CD4-positive, alpha-beta T cell (primary cell): ENCODE data around the gene LAPTM5. TPM values are rescaled to one million over a fixed set of nuclear protein-coding genes. Genes with fewer than 3 reads are reported as not detected.

Source experiments
- ATAC-seq: fragments of 200-7000 bp; cut with Tn5 transposase; one replicate; pipeline ENCODE4 v1.10.0; 2022; ENCODE audit warnings: mild to moderate bottlenecking; ENCODE audit not compliant: poor library complexity
- CTCF ChIA-PET: fragments of 350-600 bp; sonication (Branson Sonifier 250); formaldehyde crosslinking; loops from one replicate; lab custom pipeline; 2021; ENCODE audit warnings: antibody characterized with exemption, inconsistent platforms; lab: Charles Lee
- POLR2A ChIA-PET: fragments of 350-600 bp; sonication (Branson Sonifier 250); formaldehyde crosslinking; loops from one replicate; lab custom pipeline; 2021; ENCODE audit warnings: antibody characterized with exemption, inconsistent platforms; lab: Charles Lee
- DNase-seq, 14 experiments: peaks; one replicate each; pipeline ENCODE4 v3.0.0-alpha.2; 2013 to 2020; ENCODE audit warnings: mixed read lengths in 2 of 14
- H3K27ac ChIP-seq, 2 donors: one replicate each; pipeline versions ENCODE4 v1.5.1 to v1.7.0; 2013; ENCODE audit warnings: low read length in 2 of 2, low read depth in 1 of 2, mild to moderate bottlenecking in 1 of 2
- H3K27me3 ChIP-seq, 2 experiments: 1 replicate in 1 of 2; 2 replicates in 1 of 2; pipeline versions ENCODE4 v1.6.1 to v1.7.0; 2013; ENCODE audit warnings: low read length in 2 of 2, control low read depth in 1 of 2, mild to moderate bottlenecking in 1 of 2, moderate library complexity in 1 of 2; ENCODE audit not compliant: insufficient read depth in 2 of 2, control insufficient read depth in 1 of 2
- H3K36me3 ChIP-seq: one replicate; pipeline ENCODE4 v1.6.1; 2013; ENCODE audit warnings: low read length, control low read depth; ENCODE audit not compliant: insufficient read depth
- H3K4me1 ChIP-seq: one replicate; pipeline ENCODE4 v1.6.1; 2013; ENCODE audit warnings: low read length, control low read depth; ENCODE audit not compliant: insufficient read depth
- H3K4me3 ChIP-seq: one replicate; pipeline ENCODE4 v1.5.1; 2013; ENCODE audit warnings: mild to moderate bottlenecking, low read length, moderate library complexity
- H3K9me3 ChIP-seq, 2 experiments: 1 replicate in 1 of 2; 2 replicates in 1 of 2; pipeline versions ENCODE4 v1.6.1 to v1.7.0; 2013; ENCODE audit warnings: low read length in 2 of 2, mild to moderate bottlenecking in 2 of 2, control low read depth in 1 of 2, moderate library complexity in 1 of 2; ENCODE audit not compliant: control insufficient read depth in 1 of 2, insufficient read depth in 1 of 2
- H3K27ac Mint-ChIP-seq: one replicate; pipeline ENCODE4 v1.8.0; 2020; ENCODE audit warnings: mixed read lengths
- H3K27me3 Mint-ChIP-seq: one replicate; pipeline ENCODE4 v1.8.0; 2021; ENCODE audit warnings: mixed read lengths
- H3K36me3 Mint-ChIP-seq: one replicate; pipeline ENCODE4 v1.8.0; 2021; ENCODE audit warnings: low read depth, mixed read lengths
- H3K4me1 Mint-ChIP-seq: one replicate; pipeline ENCODE4 v1.8.0; 2021; ENCODE audit warnings: low read depth, mixed read lengths
- H3K4me3 Mint-ChIP-seq: one replicate; pipeline ENCODE4 v1.8.0; 2020; ENCODE audit warnings: mild to moderate bottlenecking, mixed read lengths
- H3K9me3 Mint-ChIP-seq: one replicate; pipeline ENCODE4 v1.8.0; 2020; ENCODE audit warnings: mixed read lengths
- intact Hi-C, 2 experiments: fragments of 100-400 bp; cut with DNase I in 1 of 2; cut with micrococcal nuclease in 1 of 2; formaldehyde crosslinking; loops; one replicate each; pipeline versions ENCODE4 v1.15.1 to v1.9.0; 2023 to 2025; cut with DNase I, micrococcal nuclease
- total RNA-seq, 174 experiments: library from RNA in 2 of 174; stranded (reverse) in 2 of 174; gene quantifications; one replicate each; pipeline ENCODE4 v1.2.3 and lab custom pipeline; 2021 to 2026
- TF ChIP-seq, protein P1 (sequence below): fragments of 200-600 bp; IDR thresholded peaks from one replicate; pipeline ENCODE4 v1.8.0; 2022; ENCODE audit warnings: antibody characterized with exemption, mild to moderate bottlenecking

LAPTM5 gene
- total RNA-seq, 2 experiments from 2014 or later: 625 to 642 TPM

DNA sequence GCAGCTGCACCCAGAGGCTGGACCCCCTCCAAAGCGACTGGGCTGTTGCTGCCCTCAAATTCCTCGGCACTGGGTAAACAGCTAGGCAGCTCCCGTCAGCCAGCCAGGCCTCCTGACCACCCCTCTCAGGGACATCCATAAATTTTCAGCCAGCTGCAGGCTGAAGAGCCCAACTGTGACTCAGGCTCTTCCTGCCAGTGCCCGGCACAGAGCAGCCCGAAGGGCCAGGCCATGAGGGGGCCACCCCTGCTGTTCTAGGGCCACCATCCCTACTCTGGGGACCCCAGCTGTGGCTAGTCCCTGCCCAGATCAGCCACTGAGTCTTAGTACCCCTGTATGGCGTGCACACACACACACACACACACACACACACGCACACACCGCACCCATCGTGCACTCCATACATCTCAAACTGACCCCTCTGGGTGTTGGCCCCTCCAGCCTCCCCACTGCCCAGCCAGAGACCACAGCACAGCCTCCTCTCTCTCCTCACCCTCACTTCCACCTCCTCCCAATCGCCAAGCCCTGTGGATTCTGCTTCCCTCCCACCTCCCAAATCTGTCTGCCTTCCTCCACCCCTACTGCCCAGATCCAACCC lies 6.2 kb upstream of the LAPTM5 start:
- CTCF ChIA-PET: interaction anchor here (0.6 to 0.9 kb wide), 2 partner anchors 20 to 31 kb away, joined by 3 read pairs; no protein-coding TSS in a partner anchor
- POLR2A ChIA-PET: interaction anchor here (13.4 kb wide), 1 partner anchor 17 kb away, joined by 457 read pairs; no protein-coding TSS in a partner anchor

DNA sequence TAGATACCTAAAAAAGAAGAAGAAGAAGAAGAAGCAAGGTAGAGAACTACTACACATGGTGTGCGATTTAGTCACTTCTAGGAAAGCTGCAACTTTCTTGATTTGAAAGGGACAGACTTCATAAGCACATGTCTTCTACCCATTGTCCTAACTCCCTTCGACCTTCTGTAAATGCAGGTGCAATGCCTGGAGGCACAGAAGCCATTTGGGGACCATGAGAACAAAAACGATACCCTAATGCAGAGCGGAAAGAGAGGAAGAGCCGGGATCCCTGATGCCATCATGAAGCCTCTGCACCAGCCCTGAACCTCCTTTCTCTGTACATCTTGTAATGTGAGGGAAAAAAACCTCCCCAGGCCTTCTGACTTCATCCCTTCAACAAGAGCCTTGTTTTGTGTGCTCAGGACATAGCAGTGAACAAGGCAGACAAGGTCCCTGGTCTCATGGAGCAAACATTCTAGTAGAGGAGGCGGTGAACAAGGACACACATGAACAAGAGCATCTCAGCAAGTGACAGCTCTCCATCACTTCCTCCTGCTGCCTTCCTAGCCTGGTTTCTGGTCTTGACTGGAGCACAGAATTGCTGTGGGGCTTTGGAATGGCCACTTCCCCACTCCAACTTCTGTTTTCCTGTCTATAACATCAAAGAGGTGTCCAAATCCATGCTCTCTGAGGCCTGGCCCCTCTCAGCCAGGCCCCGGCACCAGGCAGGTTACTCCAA lies 5.5 kb upstream of the LAPTM5 start:
- H3K36me3 ChIP-seq: no peaks in the 10 kb centered on the region
- Mint-ChIP-seq H3K27me3 (no peaks in the 10 kb centered on the region), H3K9me3 (no peaks in the 10 kb centered on the region), H3K4me3 (peak overlapping the region; percentile 46), H3K36me3 (no peaks in the 10 kb centered on the region), H3K4me1 (peaks cover 83% of the 10 kb centered on the region), H3K27ac (peak overlapping the region; percentile 66)
- TF ChIP-seq, protein P1, sequence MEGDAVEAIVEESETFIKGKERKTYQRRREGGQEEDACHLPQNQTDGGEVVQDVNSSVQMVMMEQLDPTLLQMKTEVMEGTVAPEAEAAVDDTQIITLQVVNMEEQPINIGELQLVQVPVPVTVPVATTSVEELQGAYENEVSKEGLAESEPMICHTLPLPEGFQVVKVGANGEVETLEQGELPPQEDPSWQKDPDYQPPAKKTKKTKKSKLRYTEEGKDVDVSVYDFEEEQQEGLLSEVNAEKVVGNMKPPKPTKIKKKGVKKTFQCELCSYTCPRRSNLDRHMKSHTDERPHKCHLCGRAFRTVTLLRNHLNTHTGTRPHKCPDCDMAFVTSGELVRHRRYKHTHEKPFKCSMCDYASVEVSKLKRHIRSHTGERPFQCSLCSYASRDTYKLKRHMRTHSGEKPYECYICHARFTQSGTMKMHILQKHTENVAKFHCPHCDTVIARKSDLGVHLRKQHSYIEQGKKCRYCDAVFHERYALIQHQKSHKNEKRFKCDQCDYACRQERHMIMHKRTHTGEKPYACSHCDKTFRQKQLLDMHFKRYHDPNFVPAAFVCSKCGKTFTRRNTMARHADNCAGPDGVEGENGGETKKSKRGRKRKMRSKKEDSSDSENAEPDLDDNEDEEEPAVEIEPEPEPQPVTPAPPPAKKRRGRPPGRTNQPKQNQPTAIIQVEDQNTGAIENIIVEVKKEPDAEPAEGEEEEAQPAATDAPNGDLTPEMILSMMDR: no peak
- H3K27me3 ChIP-seq: no peaks in the 10 kb centered on the region
- no peak for ATAC-seq
- no peaks in the 10 kb centered on the region for H3K9me3 ChIP-seq
- DNase-seq: no peak
- H3K4me3 ChIP-seq: no peak overlapping the region
- H3K4me1 ChIP-seq: peaks cover 66% of the 10 kb centered on the region
- intact Hi-C loops: no loop called here
- CTCF ChIA-PET: interaction anchor here (0.6 to 5.2 kb wide), 5 partner anchors 16 to 44 kb away, joined by 3 to 47 read pairs (median 3); no protein-coding TSS in a partner anchor
- H3K27ac ChIP-seq: peak overlapping the region in 1 of 2 donors; percentile 36
- POLR2A ChIA-PET: interaction anchor here (1.2 to 13.4 kb wide), 2 partner anchors 16 to 17 kb away, joined by 4 to 457 read pairs; no protein-coding TSS in a partner anchor

More for the DNA sequence above, 6.2 kb upstream of the LAPTM5 start:
- no peak overlapping the region for H3K4me3 Mint-ChIP-seq
- DNase-seq: no peak
- Histone ChIP-seq H3K9me3 (no peaks in the 10 kb centered on the region), H3K27me3 (no peaks in the 10 kb centered on the region), H3K4me1 (peaks cover 59% of the 10 kb centered on the region), H3K36me3 (no peaks in the 10 kb centered on the region), H3K4me3 (no peak overlapping the region), H3K27ac (no peak overlapping the region)
- no peaks in the 10 kb centered on the region for H3K27me3 Mint-ChIP-seq
- intact Hi-C loops: no loop called here
- no peaks in the 10 kb centered on the region for H3K9me3 Mint-ChIP-seq
- H3K27ac Mint-ChIP-seq: peak overlapping the region; percentile 66
- TF ChIP-seq, protein P1: no peak
- H3K4me1 Mint-ChIP-seq: peaks cover 79% of the 10 kb centered on the region
- H3K36me3 Mint-ChIP-seq: no peaks in the 10 kb centered on the region
- ATAC-seq: no peak

- Mint-ChIP-seq H3K9me3 (no peaks in the 10 kb centered on the region), H3K27ac (peak overlapping the region; percentile 66), H3K27me3 (no peaks in the 10 kb centered on the region), H3K4me3 (peak overlapping the region; percentile 51), H3K4me1 (peaks cover 87% of the 10 kb centered on the region), H3K36me3 (peaks cover 3% of the 10 kb centered on the region)
- Histone ChIP-seq H3K27ac (peak overlapping the region in 1 of 2 donors; percentile 36), H3K9me3 (no peaks in the 10 kb centered on the region), H3K4me3 (no peak overlapping the region), H3K4me1 (peaks cover 71% of the 10 kb centered on the region), H3K36me3 (no peaks in the 10 kb centered on the region), H3K27me3 (no peaks in the 10 kb centered on the region)
- CTCF ChIA-PET: interaction anchor here (0.9 to 5.2 kb wide), 4 partner anchors 17 to 43 kb away, joined by 3 to 47 read pairs (median 12); no protein-coding TSS in a partner anchor
- intact Hi-C loops: no loop called here
- DNase-seq (peak in 1 of 14 experiments; percentile 50), ATAC-seq (no peak)
- POLR2A ChIA-PET: interaction anchor here (1.2 to 13.4 kb wide), 6 partner anchors 15 to 43 kb away, joined by 4 to 457 read pairs (median 6); no protein-coding TSS in a partner anchor
- TF ChIP-seq, protein P1: no peak
Observed at GRCh38 chr1:30762152-30762929, 4.8 kb upstream of the LAPTM5 start.
